HCT116 (cell line): ENCODE measurements around the gene COQ8B. TPM values are rescaled to one million over a fixed set of nuclear protein-coding genes. Genes with fewer than 3 reads are reported as not detected.

Experiments
- ATAC-seq: fragments of 200-7000 bp; cut with Tn5 transposase; 2 replicates; pipeline ENCODE4 v1.9.1; 2020; ENCODE audit warnings: mild to moderate bottlenecking, moderate library complexity
- BruUV-seq: library from RNA; stranded (reverse); fragments of 400-500 nt; replicated peaks from 2 replicates; lab custom pipeline; 2021; lab: Mats Ljungman, UMichigan
- CTCF ChIA-PET: fragments of 300-600 bp; sonication (Branson Sonifier 250); formaldehyde crosslinking; loops from one replicate; lab custom pipeline; 2021; ENCODE audit warnings: antibody characterized with exemption; lab: Charles Lee
- POLR2A ChIA-PET: fragments of 300-600, 350-600 bp; sonication (Branson Sonifier 250); formaldehyde crosslinking; loops from one replicate; lab custom pipeline; 2021; ENCODE audit warnings: antibody characterized with exemption; lab: Charles Lee
- RAD21 ChIA-PET, 2 experiments: fragments of 300-600 bp; sonication (Branson Sonifier 250); formaldehyde crosslinking; loops; one replicate each; lab custom pipeline; 2023; ENCODE audit warnings: low total read pairs in 2 of 2; ENCODE audit not compliant: uncharacterized antibody in 2 of 2, unreplicated experiment in 2 of 2, low non-redundant PET in 1 of 2; lab: Charles Lee
- DNase-seq: peaks from one replicate; pipeline ENCODE4 v3.0.0-alpha.2; 2010; ENCODE audit warnings: low read depth, low spot score
- H2AFZ ChIP-seq: fragments of 200-600 bp; shearing (Covaris generic), sonication (generic); 2 replicates; pipeline ENCODE4 v1.6.1; 2017; ENCODE audit warnings: low read depth, mixed run types, mixed read lengths, antibody characterized with exemption, low read length; ENCODE audit not compliant: poor library complexity, severe bottlenecking
- H3K27ac ChIP-seq: 2 replicates; pipeline ENCODE4 v1.5.1; 2012; ENCODE audit warnings: low read depth, low read length
- H3K27me3 ChIP-seq: fragments of 200-600 bp; sonication (generic); 2 replicates; pipeline ENCODE4 v1.6.1; 2016; ENCODE audit warnings: mixed run types, low read length, mixed read lengths; ENCODE audit not compliant: insufficient read depth
- H3K36me3 ChIP-seq, 2 experiments: fragments of 200-500 bp in 1 of 2; fragments of 200-600 bp in 1 of 2; sonication (Bioruptor generic) in 1 of 2; sonication (generic) in 1 of 2; 2 replicates each; pipeline versions ENCODE4 v1.5.1 to v1.6.1; 2014 to 2016; ENCODE audit warnings: low read length in 2 of 2, inconsistent platforms in 1 of 2, mixed read lengths in 1 of 2, mixed run types in 1 of 2; ENCODE audit not compliant: insufficient read depth in 2 of 2, control insufficient read depth in 1 of 2
- H3K4me1 ChIP-seq, 2 experiments: fragments of 200-600 bp in 1 of 2; sonication (generic) in 1 of 2; 2 replicates each; pipeline versions ENCODE4 v1.5.1 to v1.6.1; 2012 to 2017; ENCODE audit warnings: low read length in 2 of 2, inconsistent platforms in 1 of 2, mild to moderate bottlenecking in 1 of 2, mixed read lengths in 1 of 2, mixed run types in 1 of 2, moderate library complexity in 1 of 2; ENCODE audit not compliant: insufficient read depth in 2 of 2, control insufficient read depth in 1 of 2
- H3K4me2 ChIP-seq: fragments of 200-600 bp; sonication (generic); 2 replicates; pipeline ENCODE4 v1.6.1; 2017; ENCODE audit warnings: mixed run types, low read length, mixed read lengths
- H3K4me3 ChIP-seq, 2 experiments: fragments of 200-600 bp in 1 of 2; sonication (generic) in 1 of 2; replicated peaks in 1 of 2; 2 replicates each; pipeline ENCODE4 v1.5.1; 2011 to 2016; ENCODE audit warnings: low read length in 2 of 2, control low read depth in 1 of 2, low read depth in 1 of 2, mild to moderate bottlenecking in 1 of 2, mixed read lengths in 1 of 2, mixed run types in 1 of 2
- H3K79me2 ChIP-seq: fragments of 200-600 bp; sonication (generic); 2 replicates; pipeline ENCODE4 v1.6.1; 2017; ENCODE audit warnings: mild to moderate bottlenecking, mixed run types, low read length, moderate library complexity, mixed read lengths; ENCODE audit not compliant: insufficient read depth
- H3K9ac ChIP-seq: fragments of 200-600 bp; sonication (generic); 2 replicates; pipeline ENCODE4 v1.6.1; 2016; ENCODE audit warnings: low read length, mixed read lengths
- H3K9me2 ChIP-seq: fragments of 200-600 bp; sonication (generic), shearing (Covaris generic); 2 replicates; pipeline ENCODE4 v1.6.1; 2017; ENCODE audit warnings: mixed run types, mild to moderate bottlenecking, moderate library complexity; ENCODE audit not compliant: insufficient read depth
- H3K9me3 ChIP-seq, 2 experiments: fragments of 200-500 bp in 1 of 2; fragments of 200-600 bp in 1 of 2; sonication (Bioruptor generic) in 1 of 2; sonication (generic) in 1 of 2; 2 replicates each; pipeline ENCODE4 v1.6.1; 2014 to 2017; ENCODE audit warnings: low read length in 2 of 2, mixed read lengths in 2 of 2, inconsistent platforms in 1 of 2, low read depth in 1 of 2, mild to moderate bottlenecking in 1 of 2, mixed run types in 1 of 2, moderate library complexity in 1 of 2; ENCODE audit not compliant: control insufficient read depth in 1 of 2, insufficient read depth in 1 of 2
- H4K20me1 ChIP-seq: fragments of 200-600 bp; sonication (generic), shearing (Covaris generic); 2 replicates; pipeline ENCODE4 v1.6.1; 2017; ENCODE audit warnings: mixed run types, mild to moderate bottlenecking, moderate library complexity; ENCODE audit not compliant: insufficient read depth
- CEBPB ChIP-seq: IDR thresholded peaks from 2 replicates; pipeline ENCODE4 v1.6.1; 2012; ENCODE audit warnings: low read depth
- EGR1 ChIP-seq: IDR thresholded peaks from 2 replicates; pipeline ENCODE4 v1.6.1; 2012; ENCODE audit warnings: low read depth
- ELF1 ChIP-seq: IDR thresholded peaks from 2 replicates; pipeline ENCODE4 v1.6.1; 2012; ENCODE audit warnings: low read depth, borderline replicate concordance
- EZH2 ChIP-seq: fragments of 200-600 bp; sonication (generic); IDR thresholded peaks from 2 replicates; pipeline ENCODE4 v1.6.1; 2017; ENCODE audit warnings: antibody characterized with exemption, mixed run types
- EZH2phosphoT487 ChIP-seq: fragments of 200-600 bp; IDR thresholded peaks from 2 replicates; pipeline ENCODE4 v1.6.1; 2018; ENCODE audit warnings: antibody characterized with exemption, borderline replicate concordance
- FOSL1 ChIP-seq: IDR thresholded peaks from 2 replicates; pipeline ENCODE4 v1.6.1; 2012; ENCODE audit warnings: low read depth
- JUND ChIP-seq: IDR thresholded peaks from 2 replicates; pipeline ENCODE4 v1.6.1; 2012
- POLR2A ChIP-seq: IDR thresholded peaks from 2 replicates; pipeline ENCODE4 v1.7.0; 2011; ENCODE audit warnings: borderline replicate concordance; ENCODE audit not compliant: insufficient read depth, insufficient read length; ENCODE audit errors: extremely low read depth
- POLR2AphosphoS5 ChIP-seq: IDR thresholded peaks from 2 replicates; pipeline ENCODE4 v1.6.1; 2011; ENCODE audit warnings: mild to moderate bottlenecking, low read depth, low read length, moderate library complexity
- RAD21 ChIP-seq: IDR thresholded peaks from 2 replicates; pipeline ENCODE4 v1.6.1; 2012; ENCODE audit warnings: low read depth, mild to moderate bottlenecking
- REST ChIP-seq: IDR thresholded peaks from 2 replicates; pipeline ENCODE4 v1.6.1; 2012; ENCODE audit warnings: low read depth
- SP1 ChIP-seq: IDR thresholded peaks from 2 replicates; pipeline ENCODE4 v1.6.1; 2012; ENCODE audit warnings: low read depth
- TCF7L2 ChIP-seq: IDR thresholded peaks from 2 replicates; pipeline ENCODE4 v1.7.0; 2011; ENCODE audit warnings: borderline replicate concordance, inconsistent platforms; ENCODE audit not compliant: insufficient read depth, insufficient read length; ENCODE audit errors: extremely low read depth
- YY1 ChIP-seq: IDR thresholded peaks from 2 replicates; pipeline ENCODE4 v1.6.1; 2011; ENCODE audit warnings: low read length, low read depth, moderate library complexity, mild to moderate bottlenecking; ENCODE audit not compliant: insufficient replicate concordance; ENCODE audit errors: extremely low read depth
- ZFX ChIP-seq: fragments of 450-650 bp; IDR thresholded peaks from 2 replicates; pipeline ENCODE4 v1.6.1; 2017
- ZNF274 ChIP-seq: fragments of 200-500 bp; sonication (Bioruptor generic); IDR thresholded peaks from 2 replicates; pipeline ENCODE4 v1.6.1; 2014; ENCODE audit warnings: mild to moderate bottlenecking, low read depth, low read length, inconsistent platforms
- intact Hi-C: fragments of 100-400 bp; cut with micrococcal nuclease; formaldehyde crosslinking; loops from 2 replicates; pipeline ENCODE4 v1.10.0; 2022
- total RNA-seq: library from RNA; stranded (reverse); gene quantifications from one replicate; pipeline ENCODE4 v1.2.1, GENCODE V29; 2021; ENCODE audit not compliant: unreplicated experiment
- TF ChIP-seq, protein P1 (sequence below): IDR thresholded peaks from 2 replicates; pipeline ENCODE4 v1.6.1; 2012
- TF ChIP-seq, protein P2 (sequence below), 3 experiments: fragments of 200-600 bp in 1 of 3; sonication (generic) in 1 of 3; IDR thresholded peaks in 2 of 3; conservative IDR thresholded peaks in 1 of 3; 2 replicates each; pipeline ENCODE4 v1.5.1; 2012 to 2017; ENCODE audit warnings: low read depth in 2 of 3, low read length in 2 of 3, antibody characterized with exemption in 1 of 3, borderline replicate concordance in 1 of 3, control low read depth in 1 of 3, mild to moderate bottlenecking in 1 of 3, mixed read lengths in 1 of 3, mixed run types in 1 of 3, moderate library complexity in 1 of 3; ENCODE audit not compliant: insufficient read depth in 1 of 3

Gene COQ8B
- total RNA-seq, 1 experiment from 2014 or later: 47.1 TPM

- TF ChIP-seq REST (no peak), RAD21 (no peak), TCF7L2 (no peak), SP1 (no peak), JUND (no peak), POLR2AphosphoS5 (no peak), EZH2 (no peak), ELF1 (no peak)
- TF ChIP-seq, protein P1, sequence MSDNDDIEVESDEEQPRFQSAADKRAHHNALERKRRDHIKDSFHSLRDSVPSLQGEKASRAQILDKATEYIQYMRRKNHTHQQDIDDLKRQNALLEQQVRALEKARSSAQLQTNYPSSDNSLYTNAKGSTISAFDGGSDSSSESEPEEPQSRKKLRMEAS: no peak
These were observed 8.2 kb upstream of the COQ8B start (continued) for GRCh38 chr19:40724855-40725254.

GRCh38 chr19:40724315-40724714, 7.6 kb upstream of the COQ8B start:
- DNase-seq (no peak), ATAC-seq (no peak)
- 0 out of 4 replicates have a peak, but pooled peaks cover 0 to 3% of the 10 kb centered on the region in 2 experiments for H3K9me3 ChIP-seq
- CTCF ChIA-PET: no interaction called here
- H3K36me3 ChIP-seq: peaks cover 9 to 38% of the 10 kb centered on the region in 2 experiments
- H3K9ac ChIP-seq: no peak overlapping the region
- intact Hi-C loops: no loop called here
- H3K4me3 ChIP-seq: no peak overlapping the region
- H3K27ac ChIP-seq: no peak overlapping the region
- H4K20me1 ChIP-seq: no peaks in the 10 kb centered on the region
- no peak overlapping the region for H2AFZ ChIP-seq
- RAD21 ChIA-PET: no interaction called here
- H3K27me3 ChIP-seq: no peaks in the 10 kb centered on the region
- no peaks in the 10 kb centered on the region for H3K9me2 ChIP-seq
- POLR2A ChIA-PET: no interaction called here
- no peak overlapping the region for H3K4me2 ChIP-seq
- peaks cover 7 to 22% of the 10 kb centered on the region in 2 experiments for H3K4me1 ChIP-seq
- H3K79me2 ChIP-seq: peaks cover 50% of the 10 kb centered on the region
- no TSS peak for BruUV-seq
- no peak for TF ChIP-seq ZFX
- TF ChIP-seq, protein P2, sequence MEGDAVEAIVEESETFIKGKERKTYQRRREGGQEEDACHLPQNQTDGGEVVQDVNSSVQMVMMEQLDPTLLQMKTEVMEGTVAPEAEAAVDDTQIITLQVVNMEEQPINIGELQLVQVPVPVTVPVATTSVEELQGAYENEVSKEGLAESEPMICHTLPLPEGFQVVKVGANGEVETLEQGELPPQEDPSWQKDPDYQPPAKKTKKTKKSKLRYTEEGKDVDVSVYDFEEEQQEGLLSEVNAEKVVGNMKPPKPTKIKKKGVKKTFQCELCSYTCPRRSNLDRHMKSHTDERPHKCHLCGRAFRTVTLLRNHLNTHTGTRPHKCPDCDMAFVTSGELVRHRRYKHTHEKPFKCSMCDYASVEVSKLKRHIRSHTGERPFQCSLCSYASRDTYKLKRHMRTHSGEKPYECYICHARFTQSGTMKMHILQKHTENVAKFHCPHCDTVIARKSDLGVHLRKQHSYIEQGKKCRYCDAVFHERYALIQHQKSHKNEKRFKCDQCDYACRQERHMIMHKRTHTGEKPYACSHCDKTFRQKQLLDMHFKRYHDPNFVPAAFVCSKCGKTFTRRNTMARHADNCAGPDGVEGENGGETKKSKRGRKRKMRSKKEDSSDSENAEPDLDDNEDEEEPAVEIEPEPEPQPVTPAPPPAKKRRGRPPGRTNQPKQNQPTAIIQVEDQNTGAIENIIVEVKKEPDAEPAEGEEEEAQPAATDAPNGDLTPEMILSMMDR (IDR thresholded peaks at IDR 0.05 in 2 of 3, conservative IDR thresholded peaks at IDR 0.05 in 1 of 3; ENCODE audit: borderline replicate concordance in 1 of 3, insufficient read depth in 1 of 3, low read depth in 2 of 3, low read length in 2 of 3): no peak
- TF ChIP-seq ZNF274: no peak
- TF ChIP-seq SP1: no peak
- no peak for TF ChIP-seq POLR2A
- TF ChIP-seq, protein P1: no peak
- TF ChIP-seq YY1: no peak
- TF ChIP-seq EZH2phosphoT487: no peak
- no peak for TF ChIP-seq JUND
- no peak for TF ChIP-seq FOSL1
- no peak for TF ChIP-seq RAD21
- TF ChIP-seq EGR1: no peak
- no peak for TF ChIP-seq CEBPB
